Right atrium auricular region (tissue), 2 donors: ENCODE measurements around the gene GLUD1. TPM values are rescaled to one million over a fixed set of nuclear protein-coding genes. Genes with fewer than 3 reads are reported as not detected.
"Not testable (repeated sequence)": the region's sequence is repeated elsewhere in the genome, so short reads cannot be mapped to it uniquely, and the experiment has no call there.

Experiments
- DNase-seq: peaks from one replicate; pipeline ENCODE4 v3.0.0-alpha.2; 2019; ENCODE audit warnings: low spot score
- H3K27ac ChIP-seq, 2 donors: fragments of 200-600 bp; sonication (generic); 1 replicate in 1 of 2; 2 replicates in 1 of 2; pipeline ENCODE4 v1.5.1; 2016 to 2019
- H3K27me3 ChIP-seq, 2 donors: fragments of 200-600 bp; sonication (generic); one replicate each; pipeline versions ENCODE4 v1.5.1 to v1.6.0; 2017 to 2019
- H3K36me3 ChIP-seq: fragments of 200-600 bp; sonication (generic); one replicate; pipeline ENCODE4 v1.5.1; 2016
- H3K4me1 ChIP-seq, 2 donors: fragments of 200-600 bp; sonication (generic); one replicate each; pipeline versions ENCODE4 v1.5.1 to v1.6.0; 2017 to 2019
- H3K4me3 ChIP-seq, 2 donors: fragments of 200-600 bp; sonication (generic); 1 replicate in 1 of 2; 2 replicates in 1 of 2; pipeline ENCODE4 v1.5.1; 2017 to 2019; ENCODE audit warnings: mild to moderate bottlenecking in 1 of 2, moderate library complexity in 1 of 2
- H3K9me3 ChIP-seq, 2 donors: fragments of 200-600 bp; sonication (generic); one replicate each; pipeline ENCODE4 v1.5.1; 2019
- CTCF ChIP-seq, 2 donors: fragments of 200-600 bp; sonication (generic); IDR thresholded peaks; one replicate each; pipeline ENCODE4 v1.5.1; 2019; ENCODE audit warnings: antibody characterized with exemption in 2 of 2
- total RNA-seq, 2 donors: library from RNA; depleted of rRNA; stranded (reverse); fragments of >200 nt; gene quantifications; one replicate each; pipeline ENCODE4 v1.1.0, GENCODE V29; 2016

GLUD1 gene
- total RNA-seq, 2 donors from 2014 or later: 88.6 TPM

DNA sequence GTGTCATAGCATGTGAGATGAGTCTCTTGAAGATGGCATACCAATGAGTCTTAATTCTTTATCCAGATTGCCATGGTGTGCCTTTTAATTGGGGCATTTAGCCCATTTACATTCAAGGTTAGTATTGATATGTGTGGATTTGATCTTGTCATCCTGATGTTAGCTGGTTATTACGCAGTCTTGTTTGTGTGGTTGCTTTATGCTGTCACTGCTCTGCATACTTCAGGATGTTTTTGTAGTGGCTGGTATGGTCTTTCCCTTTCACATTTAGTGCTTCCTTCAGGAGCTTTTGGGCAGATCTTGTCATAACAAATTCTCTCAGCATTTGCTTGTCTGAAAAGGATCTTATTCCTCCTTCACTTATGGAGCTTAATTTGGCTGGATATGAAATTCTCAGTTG is 58.0 kb downstream of the GLUD1 start:
- H3K9me3 ChIP-seq: no peaks in the 10 kb centered on the region
- no peak for DNase-seq
- H3K27me3 ChIP-seq: no peaks in the 10 kb centered on the region
- no peak for TF ChIP-seq CTCF (IDR thresholded peaks at IDR 0.05)
- H3K4me3 ChIP-seq: no peak overlapping the region
- H3K36me3 ChIP-seq: no peaks in the 10 kb centered on the region
- no peaks in the 10 kb centered on the region for H3K4me1 ChIP-seq
- H3K27ac ChIP-seq: no peak overlapping the region

GRCh38 chr10:87030912-87031635 is 63.6 kb downstream of the GLUD1 start:
- Histone ChIP-seq H3K4me3 (no peak overlapping the region), H3K27ac (no peak overlapping the region), H3K36me3 (no peaks in the 10 kb centered on the region), H3K9me3 (peaks cover 0 to 4% of the 10 kb centered on the region in 2 donors), H3K27me3 (no peaks in the 10 kb centered on the region), H3K4me1 (no peaks in the 10 kb centered on the region)
- TF ChIP-seq CTCF (IDR thresholded peaks at IDR 0.05): no peak
- no peak for DNase-seq

DNA sequence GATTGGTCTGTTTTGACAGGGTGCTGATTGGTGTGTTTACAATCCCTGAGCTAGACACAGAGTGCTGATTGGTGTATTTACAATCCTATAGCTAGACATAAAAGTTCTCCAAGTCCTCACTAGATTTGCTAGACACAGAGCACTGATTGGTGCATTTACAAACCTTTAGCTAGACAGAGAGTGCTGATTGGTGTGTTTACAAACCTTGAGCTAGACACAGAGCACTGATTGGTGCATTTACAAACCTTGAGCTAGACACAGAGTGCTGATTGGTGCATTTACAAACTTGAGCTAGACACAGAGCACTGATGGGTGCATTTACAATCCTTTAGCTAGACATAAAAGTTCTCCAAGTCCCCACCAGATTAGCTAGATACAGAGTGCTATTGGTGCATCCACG is 64.2 kb downstream of the GLUD1 start:
- H3K27me3 ChIP-seq, H3K36me3 ChIP-seq, H3K4me3 ChIP-seq, DNase-seq, H3K4me1 ChIP-seq, H3K9me3 ChIP-seq, H3K27ac ChIP-seq: not testable (repeated sequence)

DNA sequence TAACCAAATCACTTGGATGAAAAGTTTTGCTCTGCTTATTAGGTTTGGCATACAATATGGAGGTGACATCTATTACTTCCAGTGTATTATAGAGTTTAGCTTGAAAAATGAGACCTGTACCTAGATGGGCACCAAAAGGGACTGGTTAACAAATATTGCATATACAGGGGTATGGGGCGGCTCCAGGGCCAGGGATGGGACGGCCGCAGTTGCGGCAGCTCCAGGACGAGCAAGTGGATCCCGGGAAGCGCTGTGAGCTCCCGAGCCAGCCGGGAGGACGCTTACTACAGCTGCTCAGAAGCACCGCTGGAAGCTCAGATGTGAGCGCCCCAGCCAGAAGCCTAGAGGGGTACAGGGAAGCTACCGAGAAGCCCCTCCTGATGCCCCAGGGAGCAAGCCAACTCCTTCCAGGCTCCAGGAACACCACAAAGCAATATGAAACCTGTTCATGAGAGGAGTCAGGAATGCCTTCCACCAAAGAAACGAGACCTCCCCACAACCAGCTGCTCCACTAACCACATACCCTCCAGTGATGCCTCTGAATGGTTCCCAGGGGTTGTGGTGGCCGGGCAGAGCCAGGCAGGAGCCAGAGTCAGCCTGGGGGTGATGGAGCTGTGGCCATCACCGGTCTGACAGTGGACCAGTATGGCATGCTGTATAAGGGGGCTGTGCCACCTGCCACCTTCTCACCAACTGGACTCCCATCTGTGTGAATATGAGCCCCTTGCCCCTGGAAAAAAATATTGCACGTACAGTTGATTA is 67.7 kb downstream of the GLUD1 start:
- not testable (repeated sequence) for H3K27ac ChIP-seq, DNase-seq, H3K4me3 ChIP-seq, H3K27me3 ChIP-seq, H3K9me3 ChIP-seq, H3K36me3 ChIP-seq, H3K4me1 ChIP-seq

DNA sequence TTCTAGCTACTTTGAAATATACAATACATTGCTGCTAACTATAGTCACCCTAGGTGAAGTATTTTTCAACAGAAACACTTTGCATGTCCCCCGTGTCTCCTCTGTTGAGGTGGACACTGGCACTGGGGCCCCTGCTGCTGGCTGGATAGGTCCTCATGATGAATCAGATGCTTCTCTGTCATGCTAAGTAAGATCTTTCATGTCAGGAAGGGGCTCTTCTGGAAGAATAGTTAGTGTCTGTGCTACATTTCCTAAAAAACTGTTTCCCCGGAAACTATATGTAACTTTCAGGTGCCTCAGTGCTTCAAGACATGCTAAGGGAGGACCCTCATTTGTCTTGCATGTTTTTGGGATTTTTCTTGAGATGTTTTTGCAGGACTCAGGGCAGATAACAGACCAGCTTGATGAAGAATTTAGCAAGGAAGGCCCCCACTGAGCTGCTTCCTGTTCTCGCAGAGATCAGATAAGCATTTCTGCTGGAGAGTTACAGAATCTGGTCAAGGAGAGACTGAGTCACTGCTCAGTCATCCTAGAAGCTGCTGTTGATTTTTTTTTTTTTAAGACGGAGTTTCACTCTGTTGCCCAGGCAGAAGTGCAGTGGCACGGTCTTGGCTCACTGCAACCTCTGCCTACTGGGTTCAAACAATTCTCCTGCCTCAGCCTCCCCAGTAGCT is 69.2 kb downstream of the GLUD1 start:
- not testable (repeated sequence) for DNase-seq, H3K36me3 ChIP-seq, H3K4me1 ChIP-seq, H3K27me3 ChIP-seq, H3K4me3 ChIP-seq, H3K9me3 ChIP-seq, H3K27ac ChIP-seq

DNA sequence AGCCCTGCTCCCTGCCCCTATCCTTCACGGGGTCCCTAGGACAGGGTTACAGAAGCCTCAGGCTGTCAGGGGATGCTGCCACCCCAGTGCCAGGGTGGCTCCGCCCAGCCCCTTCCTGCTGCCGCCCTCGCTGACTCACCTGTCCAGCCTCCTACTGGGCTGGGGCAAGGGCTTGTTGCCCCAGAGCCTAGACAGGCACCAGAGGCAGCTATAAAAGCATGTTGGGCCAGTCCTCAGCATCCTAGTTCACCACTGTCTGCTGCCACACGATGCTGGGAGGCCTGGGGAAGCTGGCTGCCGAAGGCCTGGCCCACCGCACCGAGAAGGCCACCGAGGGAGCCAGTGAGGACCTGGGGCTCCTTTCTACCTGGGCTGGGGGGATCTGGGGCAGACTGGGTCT is 74.6 kb downstream of the GLUD1 start, which contains the start of gene FAM25A:
TSS of gene FAM25A (plus strand) at position 239 of the 400 bp plus-strand sequence. CDS start at position 270, 31 bp downstream.
- not testable (repeated sequence) for H3K27ac ChIP-seq, DNase-seq, H3K4me1 ChIP-seq, H3K9me3 ChIP-seq, H3K27me3 ChIP-seq, H3K36me3 ChIP-seq, H3K4me3 ChIP-seq

DNA sequence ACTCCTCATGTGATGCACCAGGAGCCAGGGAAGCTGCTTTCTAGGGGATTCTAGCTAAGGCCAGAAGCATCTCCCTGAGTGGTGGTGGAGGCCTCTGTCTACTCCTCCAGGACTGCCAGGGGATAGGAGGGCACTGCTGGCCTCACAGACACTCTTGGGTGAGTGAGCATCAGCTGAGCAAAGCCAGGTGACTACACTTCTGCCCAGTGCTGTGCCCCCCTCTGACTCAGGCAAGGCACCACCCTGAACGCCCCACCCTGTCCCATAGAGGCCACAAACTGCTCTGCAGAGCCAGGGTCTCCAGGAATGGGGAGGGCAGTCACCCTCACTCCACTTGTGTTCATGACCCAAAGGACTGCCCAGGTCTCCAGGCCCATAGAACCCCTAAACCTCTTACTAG is 75.1 kb downstream of the GLUD1 start:
- not testable (repeated sequence) for H3K9me3 ChIP-seq, H3K4me1 ChIP-seq, H3K27ac ChIP-seq, H3K4me3 ChIP-seq, H3K27me3 ChIP-seq, DNase-seq, H3K36me3 ChIP-seq

DNA sequence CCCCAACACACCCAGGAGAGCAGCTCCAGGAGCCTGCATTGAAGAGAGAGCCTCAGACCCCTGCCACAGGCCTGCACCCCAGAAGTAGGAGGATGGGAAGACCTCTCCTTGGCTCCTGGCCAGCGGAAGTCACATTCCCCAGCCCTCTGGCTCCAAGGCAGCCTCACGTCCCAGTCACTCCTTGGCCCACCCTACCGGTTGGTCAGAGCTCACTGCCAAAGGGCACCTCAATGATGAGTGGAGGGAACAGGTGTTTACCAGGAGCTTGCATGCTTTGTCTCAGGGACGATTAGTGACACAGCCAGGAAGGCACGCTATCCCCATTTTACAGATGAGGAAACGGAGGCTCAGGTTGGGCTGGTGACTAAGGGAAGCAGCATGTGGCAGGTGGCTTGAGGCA is 75.6 kb downstream of the GLUD1 start:
- H3K9me3 ChIP-seq, H3K27me3 ChIP-seq, H3K36me3 ChIP-seq, DNase-seq, H3K4me1 ChIP-seq, H3K4me3 ChIP-seq, H3K27ac ChIP-seq: not testable (repeated sequence)

DNA sequence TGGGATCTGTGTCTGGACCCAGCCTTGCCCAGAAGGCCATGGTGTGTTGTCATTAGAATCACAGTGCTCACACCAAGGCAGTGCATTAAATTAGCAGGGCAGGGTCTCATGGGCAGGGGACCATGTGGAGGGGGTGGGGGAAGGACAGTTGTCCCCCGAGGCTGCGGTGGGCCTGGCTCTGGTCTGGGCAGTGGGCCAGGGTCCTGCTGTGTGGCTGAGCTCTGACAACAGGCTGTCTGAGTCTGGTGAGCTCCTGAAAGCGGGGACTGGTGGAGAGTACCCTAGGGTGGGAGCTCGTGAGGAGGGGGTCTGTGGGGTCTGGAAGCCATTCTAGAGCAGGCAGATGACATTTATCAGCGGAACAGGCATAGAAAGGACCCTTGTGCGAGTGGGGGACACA is 76.5 kb downstream of the GLUD1 start:
- DNase-seq, H3K4me3 ChIP-seq, H3K27ac ChIP-seq, H3K4me1 ChIP-seq, H3K36me3 ChIP-seq, H3K9me3 ChIP-seq, H3K27me3 ChIP-seq: not testable (repeated sequence)

GRCh38 chr10:87014986-87015716 is 79.5 kb downstream of the GLUD1 start:
- not testable (repeated sequence) for H3K4me1 ChIP-seq

GRCh38 chr10:87013528-87013927 is 81.1 kb downstream of the GLUD1 start:
- not testable (repeated sequence) for DNase-seq, H3K27ac ChIP-seq, H3K4me1 ChIP-seq, H3K36me3 ChIP-seq, H3K4me3 ChIP-seq, H3K9me3 ChIP-seq, H3K27me3 ChIP-seq

More at GRCh38 chr10:87014986-87015716, 79.5 kb downstream of the GLUD1 start:
- H3K27ac ChIP-seq, H3K9me3 ChIP-seq, DNase-seq, H3K36me3 ChIP-seq, H3K4me3 ChIP-seq, H3K27me3 ChIP-seq: not testable (repeated sequence)

- not testable (repeated sequence) for H3K27ac ChIP-seq, H3K27me3 ChIP-seq, H3K4me3 ChIP-seq, H3K4me1 ChIP-seq, H3K36me3 ChIP-seq, DNase-seq, H3K9me3 ChIP-seq
Observed at GRCh38 chr10:87009134-87009696, 85.4 kb downstream of the GLUD1 start.
